Endothelial cell of umbilical vein (primary cell): ENCODE measurements around the gene KCNJ12.

Experiments
- CTCF ChIP-seq, 2 donors: IDR thresholded peaks; 1 replicate in 1 of 2; 2 replicates in 1 of 2; pipeline ENCODE4 v1.5.1; 2011; ENCODE audit warnings: low read length in 2 of 2, mild to moderate bottlenecking in 2 of 2, moderate library complexity in 2 of 2, control low read depth in 1 of 2, inconsistent platforms in 1 of 2, low read depth in 1 of 2; ENCODE audit not compliant: insufficient read depth in 1 of 2; ENCODE audit errors: extremely low read depth in 1 of 2
- POLR2AphosphoS5 ChIP-seq: IDR thresholded peaks from 2 replicates; pipeline ENCODE4 v1.6.1; 2012; ENCODE audit warnings: low read depth, mild to moderate bottlenecking, control low read depth, low read length, moderate library complexity; ENCODE audit not compliant: insufficient read depth

GRCh38 chr17:21463204-21463661 is 87.1 kb downstream of the KCNJ12 start:
- TF ChIP-seq CTCF (IDR thresholded peaks at IDR 0.05; ENCODE audit: extremely low read depth in 1 of 2, insufficient read depth in 1 of 2, low read depth in 1 of 2, low read length in 2 of 2): no peak
- no peak for TF ChIP-seq POLR2AphosphoS5
